Mononuclear cell (primary cell): ENCODE data around the gene GTF2F1. TPM values are rescaled to one million over a fixed set of nuclear protein-coding genes. Genes with fewer than 3 reads are reported as not detected.

ENCODE experiments used
- total RNA-seq: library from RNA; depleted of rRNA; stranded (reverse); fragments of >200 nt; gene quantifications from one replicate; pipeline ENCODE4 v1.2.3, GENCODE V29; 2012

The GTF2F1 gene
- total RNA-seq, 1 donor, result 35.5 TPM

Other genes starting within 250 kb of the GTF2F1 start
- 4.4 TPM for gene MLLT1, start 113.2 kb downstream of the GTF2F1 start, total RNA-seq
- 0.42 TPM for gene ACER1, start 59.6 kb downstream of the GTF2F1 start, total RNA-seq
- gene CLPP, start 31.6 kb downstream of the GTF2F1 start, total RNA-seq, result 31.3 TPM
- 45.4 TPM for gene ALKBH7, start 20.4 kb downstream of the GTF2F1 start, total RNA-seq
- 1.0 TPM for gene PSPN, start 17.2 kb downstream of the GTF2F1 start, total RNA-seq
- 65.9 TPM for gene KHSRP, start 31.6 kb upstream of the GTF2F1 start, total RNA-seq
- gene SLC25A41, start 40.6 kb upstream of the GTF2F1 start, total RNA-seq, result not detected
- gene SLC25A23, start 66.6 kb upstream of the GTF2F1 start, total RNA-seq, result 5.9 TPM
- gene CRB3, start 71.1 kb upstream of the GTF2F1 start, total RNA-seq, result 4.0 TPM
- gene DENND1C, start 88.6 kb upstream of the GTF2F1 start, total RNA-seq, result 23.9 TPM
- 0.10 TPM for gene TUBB4A, start 109.1 kb upstream of the GTF2F1 start, total RNA-seq
- 10.5 TPM for gene TNFSF9, start 137.9 kb upstream of the GTF2F1 start, total RNA-seq
- 1.4 TPM for gene CD70, start 198.0 kb upstream of the GTF2F1 start, total RNA-seq